Breast epithelium (tissue), 4 donors: ENCODE results near the gene CUL2. TPM values are rescaled to one million over a fixed set of nuclear protein-coding genes. Genes with fewer than 3 reads are reported as not detected.

Experiments used
- DNase-seq, 2 donors: peaks; one replicate each; pipeline ENCODE4 v3.0.0-alpha.2; 2019; ENCODE audit warnings: low spot score in 2 of 2
- H3K27ac ChIP-seq, 2 donors: fragments of 200-600 bp; sonication (generic) in 1 of 2; one replicate each; pipeline ENCODE4 v1.5.1; 2016 to 2019; ENCODE audit warnings: mild to moderate bottlenecking in 1 of 2
- H3K27me3 ChIP-seq, 2 donors: fragments of 200-600 bp; sonication (generic) in 1 of 2; one replicate each; pipeline versions ENCODE4 v1.5.1 to v1.6.0; 2017 to 2019; ENCODE audit warnings: control low read depth in 1 of 2, mild to moderate bottlenecking in 1 of 2
- H3K36me3 ChIP-seq: fragments of 200-600 bp; one replicate; pipeline ENCODE4 v1.5.1; 2019
- H3K4me1 ChIP-seq, 2 donors: fragments of 200-600 bp; sonication (generic); one replicate each; pipeline ENCODE4 v1.5.1; 2016 to 2019; ENCODE audit warnings: control low read depth in 1 of 2
- H3K4me3 ChIP-seq, 3 donors: fragments of 200-600 bp; sonication (generic); 1 replicate in 2 of 3; 2 replicates in 1 of 3; pipeline ENCODE4 v1.5.1; 2016 to 2019; ENCODE audit warnings: mild to moderate bottlenecking in 3 of 3, moderate library complexity in 2 of 3
- H3K9me3 ChIP-seq, 2 donors: fragments of 200-600 bp; sonication (generic) in 1 of 2; one replicate each; pipeline ENCODE4 v1.5.1; 2016 to 2019; ENCODE audit warnings: control low read depth in 1 of 2
- POLR2A ChIP-seq: fragments of 450-650 bp; IDR thresholded peaks from one replicate; pipeline ENCODE4 v1.6.1; 2016; ENCODE audit warnings: antibody characterized with exemption, mild to moderate bottlenecking, moderate library complexity
- POLR2AphosphoS5 ChIP-seq, 3 donors: sonication (generic); formaldehyde crosslinking; IDR thresholded peaks; one replicate each; pipeline ENCODE4 v1.6.1; 2017; ENCODE audit warnings: antibody characterized with exemption in 3 of 3
- intact Hi-C: fragments of 100-400 bp; cut with DNase I; formaldehyde crosslinking; loops from one replicate; pipeline ENCODE4 v1.15.1; 2023; ENCODE audit warnings: low total_unique reads
- total RNA-seq, 3 donors: library from RNA; depleted of rRNA; stranded (reverse); fragments of >200 nt; gene quantifications; one replicate each; pipeline ENCODE4 v1.1.0, GENCODE V29; 2016
- TF ChIP-seq, protein P1 (sequence below), 3 donors: fragments of 450-650 bp; IDR thresholded peaks; one replicate each; pipeline ENCODE4 v1.5.1; 2016 to 2017; ENCODE audit warnings: antibody characterized with exemption in 3 of 3, mild to moderate bottlenecking in 3 of 3, moderate library complexity in 3 of 3

The CUL2 gene
- total RNA-seq, 3 donors from 2014 or later = 18.9 to 22.7 (median 20.3) TPM

DNA sequence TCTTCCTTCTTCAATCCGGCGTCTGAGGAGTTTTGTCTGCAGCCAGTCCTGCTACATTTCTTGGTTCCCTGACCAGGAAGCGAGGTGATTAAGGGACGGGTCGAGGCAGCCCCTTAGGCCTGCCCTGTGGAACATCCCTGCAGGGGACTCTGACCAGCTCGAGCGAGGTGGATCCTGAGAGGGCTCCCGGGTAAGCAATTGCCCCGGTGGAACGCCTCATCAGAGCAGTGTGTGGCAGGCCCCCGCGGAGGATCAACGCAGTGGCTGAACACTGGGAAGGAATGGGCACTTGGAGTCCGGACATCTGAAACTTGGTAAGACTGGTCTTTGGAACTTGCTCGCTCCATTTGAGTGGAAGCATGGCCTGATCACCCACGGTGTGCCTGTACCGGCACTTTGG lies 121.0 kb downstream of the CUL2 start:
- Histone ChIP-seq H3K9me3 (no peaks in the 10 kb centered on the region), H3K4me1 (peaks cover 0 to 3% of the 10 kb centered on the region in 2 donors), H3K27me3 (no peaks in the 10 kb centered on the region), H3K27ac (peak overlapping the region; percentile 20 to 51), H3K4me3 (no peak overlapping the region), H3K36me3 (no peaks in the 10 kb centered on the region)
- no peak for TF ChIP-seq POLR2AphosphoS5 (IDR thresholded peaks at IDR 0.05)
- TF ChIP-seq, protein P1, sequence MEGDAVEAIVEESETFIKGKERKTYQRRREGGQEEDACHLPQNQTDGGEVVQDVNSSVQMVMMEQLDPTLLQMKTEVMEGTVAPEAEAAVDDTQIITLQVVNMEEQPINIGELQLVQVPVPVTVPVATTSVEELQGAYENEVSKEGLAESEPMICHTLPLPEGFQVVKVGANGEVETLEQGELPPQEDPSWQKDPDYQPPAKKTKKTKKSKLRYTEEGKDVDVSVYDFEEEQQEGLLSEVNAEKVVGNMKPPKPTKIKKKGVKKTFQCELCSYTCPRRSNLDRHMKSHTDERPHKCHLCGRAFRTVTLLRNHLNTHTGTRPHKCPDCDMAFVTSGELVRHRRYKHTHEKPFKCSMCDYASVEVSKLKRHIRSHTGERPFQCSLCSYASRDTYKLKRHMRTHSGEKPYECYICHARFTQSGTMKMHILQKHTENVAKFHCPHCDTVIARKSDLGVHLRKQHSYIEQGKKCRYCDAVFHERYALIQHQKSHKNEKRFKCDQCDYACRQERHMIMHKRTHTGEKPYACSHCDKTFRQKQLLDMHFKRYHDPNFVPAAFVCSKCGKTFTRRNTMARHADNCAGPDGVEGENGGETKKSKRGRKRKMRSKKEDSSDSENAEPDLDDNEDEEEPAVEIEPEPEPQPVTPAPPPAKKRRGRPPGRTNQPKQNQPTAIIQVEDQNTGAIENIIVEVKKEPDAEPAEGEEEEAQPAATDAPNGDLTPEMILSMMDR (IDR thresholded peaks at IDR 0.05) = no peak
- no peak for TF ChIP-seq POLR2A
- no peak for DNase-seq
- intact Hi-C loops = no loop called here

DNA sequence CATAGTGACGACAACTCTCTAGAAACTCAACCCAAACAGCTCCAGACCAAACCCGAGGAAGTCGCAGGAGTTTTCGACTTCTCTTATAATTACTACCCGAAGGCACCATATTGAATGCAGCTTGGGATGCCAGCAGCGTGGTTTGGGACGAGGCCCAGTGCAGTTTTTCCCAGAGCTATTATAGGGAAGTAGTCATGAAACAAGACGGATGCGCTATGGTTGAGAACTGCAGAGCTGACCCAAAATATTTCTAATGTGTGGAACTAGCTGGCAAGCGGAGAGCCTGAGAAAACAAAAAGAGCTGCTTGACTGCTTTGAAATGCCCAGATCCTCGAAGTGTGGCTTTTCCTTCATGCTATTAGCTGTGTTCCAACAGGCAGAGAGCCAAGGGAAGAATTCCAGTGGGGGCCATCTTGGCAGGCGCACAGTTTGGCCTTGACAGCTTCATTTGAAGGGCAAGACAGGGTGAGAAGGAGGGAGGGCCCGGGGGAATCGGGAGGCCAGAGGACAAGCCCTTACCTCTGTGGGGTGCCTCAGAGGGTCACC lies 122.7 kb downstream of the CUL2 start:
- peak; percentile 61 to 93 for DNase-seq
- TF ChIP-seq POLR2A = no peak
- TF ChIP-seq POLR2AphosphoS5 (IDR thresholded peaks at IDR 0.05) = peak in 2 of 3 donors; percentile 20 to 38
- no peak overlapping the region for H3K4me3 ChIP-seq
- no peaks in the 10 kb centered on the region for H3K9me3 ChIP-seq
- intact Hi-C loops = no loop called here
- peak overlapping the region; percentile 86 for H3K27ac ChIP-seq
- no peaks in the 10 kb centered on the region for H3K36me3 ChIP-seq
- no peaks in the 10 kb centered on the region for H3K27me3 ChIP-seq
- H3K4me1 ChIP-seq = peaks cover 0 to 3% of the 10 kb centered on the region in 2 donors

DNA sequence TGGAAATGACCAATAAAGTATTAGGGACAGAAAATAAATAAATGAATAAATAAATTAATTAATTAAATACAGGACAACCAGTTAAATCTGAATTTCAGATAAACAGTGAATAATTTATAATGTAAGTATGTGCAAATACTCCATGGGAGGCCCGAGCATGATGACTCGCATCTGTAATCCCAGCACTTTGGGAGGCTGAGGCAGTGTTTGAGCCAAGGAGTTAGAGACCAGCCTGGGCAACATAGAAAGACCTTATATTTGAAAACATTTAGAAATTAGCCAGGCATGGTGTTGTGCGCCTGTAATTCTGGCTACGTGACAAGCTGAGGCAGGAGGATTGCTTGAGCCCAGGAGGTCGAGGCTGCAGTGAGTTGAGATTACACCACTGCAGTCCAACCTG lies 123.7 kb downstream of the CUL2 start:
- no peak for TF ChIP-seq POLR2AphosphoS5 (IDR thresholded peaks at IDR 0.05)
- TF ChIP-seq, protein P1 (IDR thresholded peaks at IDR 0.05) = no peak
- TF ChIP-seq POLR2A = no peak
- Histone ChIP-seq H3K4me1 (peaks cover 0 to 3% of the 10 kb centered on the region in 2 donors), H3K9me3 (no peaks in the 10 kb centered on the region), H3K4me3 (no peak overlapping the region), H3K27ac (peak overlapping the region; percentile 61 to 86), H3K27me3 (no peaks in the 10 kb centered on the region), H3K36me3 (no peaks in the 10 kb centered on the region)
- intact Hi-C loops = no loop called here
- no peak for DNase-seq

DNA sequence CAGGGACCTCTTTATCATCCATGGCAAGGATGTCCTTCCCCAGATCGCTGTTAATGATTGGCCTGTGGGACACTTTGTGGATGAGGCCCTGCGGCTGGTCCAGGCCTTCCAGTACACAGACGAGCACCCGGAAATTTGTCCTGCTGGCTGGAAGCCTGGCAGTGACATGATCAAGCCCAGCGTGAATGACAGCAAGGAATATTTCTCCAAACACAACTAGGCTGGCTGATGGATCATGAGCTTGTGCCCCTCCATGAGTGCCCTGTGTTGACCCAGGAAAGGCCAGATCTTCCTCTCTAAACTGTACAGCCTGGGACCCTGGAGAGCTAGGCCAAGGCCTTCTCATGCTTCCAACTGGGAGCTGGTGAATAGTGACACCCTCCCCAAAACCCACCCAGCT lies 124.1 kb downstream of the CUL2 start:
- intact Hi-C loops = no loop called here
- no peak for TF ChIP-seq POLR2A
- TF ChIP-seq, protein P1 (IDR thresholded peaks at IDR 0.05) = no peak
- TF ChIP-seq POLR2AphosphoS5 (IDR thresholded peaks at IDR 0.05) = no peak
- H3K27me3 ChIP-seq = no peaks in the 10 kb centered on the region
- H3K4me1 ChIP-seq = peaks cover 0 to 3% of the 10 kb centered on the region in 2 donors
- peak in 1 of 2 donors; percentile 76 for DNase-seq
- H3K27ac ChIP-seq = peak overlapping the region; percentile 61 to 86
- H3K36me3 ChIP-seq = no peaks in the 10 kb centered on the region
- no peak overlapping the region for H3K4me3 ChIP-seq
- H3K9me3 ChIP-seq = no peaks in the 10 kb centered on the region

DNA sequence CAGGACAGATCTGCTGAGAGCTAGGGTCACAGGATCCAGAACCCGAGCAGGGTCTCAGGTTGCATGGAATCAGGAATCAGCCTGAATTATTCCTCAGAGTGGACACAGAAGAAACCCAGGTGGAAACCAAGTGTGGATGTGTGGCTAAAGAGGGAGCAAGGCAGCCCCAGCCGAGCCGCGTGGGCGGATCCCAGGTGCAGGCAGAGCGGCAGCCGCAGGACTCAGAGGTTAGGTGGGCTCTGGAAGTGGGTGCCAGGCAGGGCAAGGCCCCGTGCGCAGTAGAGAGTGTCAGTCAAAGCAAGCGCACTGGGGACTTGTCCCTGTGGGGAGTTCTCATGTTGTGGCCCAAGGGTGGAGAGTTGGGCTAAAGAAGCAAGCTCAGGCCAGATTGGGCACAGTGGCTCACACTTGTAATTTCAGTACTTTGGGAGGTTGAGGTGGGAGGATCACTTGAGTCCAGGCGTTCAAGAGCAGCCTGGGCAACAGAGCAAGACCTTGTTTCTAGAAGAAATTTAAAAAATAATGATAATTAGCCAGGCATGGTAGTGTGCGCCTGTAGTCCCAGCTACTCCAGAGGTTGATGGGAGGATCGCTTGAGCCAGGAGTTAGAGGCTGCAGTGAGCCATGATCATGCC lies 125.9 kb downstream of the CUL2 start:
- Histone ChIP-seq H3K36me3 (no peaks in the 10 kb centered on the region), H3K4me1 (peaks cover 0 to 3% of the 10 kb centered on the region in 2 donors), H3K4me3 (no peak overlapping the region), H3K9me3 (no peaks in the 10 kb centered on the region), H3K27me3 (no peaks in the 10 kb centered on the region), H3K27ac (no peak overlapping the region)
- no peak for DNase-seq
- intact Hi-C loops = no loop called here
- TF ChIP-seq POLR2A (no peak), POLR2AphosphoS5 (IDR thresholded peaks at IDR 0.05) (no peak)
- TF ChIP-seq, protein P1 (IDR thresholded peaks at IDR 0.05) = no peak
